Nephron progenitor cell (in vitro differentiated cells): ENCODE data around the gene TCOF1.

Source experiments
- DNase-seq: peaks from one replicate; pipeline ENCODE4 v3.0.0; 2021
- H3K27ac Mint-ChIP-seq: 2 replicates; pipeline ENCODE4 v1.8.0; 2021; ENCODE audit warnings: mild to moderate bottlenecking, moderate library complexity, mixed read lengths
- H3K27me3 Mint-ChIP-seq: 2 replicates; pipeline ENCODE4 v1.8.0; 2021; ENCODE audit warnings: mild to moderate bottlenecking, low read depth, mixed read lengths; ENCODE audit not compliant: poor library complexity
- H3K36me3 Mint-ChIP-seq: 2 replicates; pipeline ENCODE4 v1.8.0; 2021; ENCODE audit warnings: low read depth, mixed read lengths
- H3K4me1 Mint-ChIP-seq: 2 replicates; pipeline ENCODE4 v1.8.0; 2021; ENCODE audit warnings: mixed read lengths
- H3K4me3 Mint-ChIP-seq: 2 replicates; pipeline ENCODE4 v1.8.0; 2021; ENCODE audit warnings: mild to moderate bottlenecking, moderate library complexity, mixed read lengths
- H3K9me3 Mint-ChIP-seq: 2 replicates; pipeline ENCODE4 v1.8.0; 2021; ENCODE audit warnings: mild to moderate bottlenecking, moderate library complexity, mixed read lengths
- CTCF ChIP-seq: fragments of 200-600 bp; sonication (generic); IDR thresholded peaks from 2 replicates; pipeline ENCODE4 v1.5.0; 2021; ENCODE audit warnings: antibody characterized with exemption

TCOF1 gene

GRCh38 chr5:150347451-150347850, 10.0 kb upstream of the TCOF1 start:
- no peak overlapping the region for H3K4me3 Mint-ChIP-seq
- no peak for TF ChIP-seq CTCF
- DNase-seq, result no peak
- H3K4me1 Mint-ChIP-seq, result peaks cover 51% of the 10 kb centered on the region
- H3K36me3 Mint-ChIP-seq, result no peaks in the 10 kb centered on the region
- no peaks in the 10 kb centered on the region for H3K9me3 Mint-ChIP-seq
- peak overlapping the region; percentile 5 for H3K27ac Mint-ChIP-seq
- peaks cover 6% of the 10 kb centered on the region for H3K27me3 Mint-ChIP-seq

- no peaks in the 10 kb centered on the region for H3K36me3 Mint-ChIP-seq
- no peak for TF ChIP-seq CTCF
- H3K4me3 Mint-ChIP-seq, result no peak overlapping the region
Observed at GRCh38 chr5:150349681-150350275, 7.7 kb upstream of the TCOF1 start.

GRCh38 chr5:150350524-150351344, 6.8 kb upstream of the TCOF1 start:
- peaks cover 46% of the 10 kb centered on the region for H3K4me1 Mint-ChIP-seq
- no peaks in the 10 kb centered on the region for H3K9me3 Mint-ChIP-seq
- no peak overlapping the region for H3K4me3 Mint-ChIP-seq
- H3K27me3 Mint-ChIP-seq, result peaks cover 14% of the 10 kb centered on the region
- peak; percentile 80 for DNase-seq
- TF ChIP-seq CTCF, result peak; percentile 68
- H3K27ac Mint-ChIP-seq, result no peak overlapping the region
- no peaks in the 10 kb centered on the region for H3K36me3 Mint-ChIP-seq

More at GRCh38 chr5:150349681-150350275, 7.7 kb upstream of the TCOF1 start:
- Mint-ChIP-seq H3K9me3 (no peaks in the 10 kb centered on the region), H3K27ac (no peak overlapping the region), H3K4me1 (peaks cover 49% of the 10 kb centered on the region), H3K27me3 (peaks cover 9% of the 10 kb centered on the region)
- no peak for DNase-seq

- H3K4me1 Mint-ChIP-seq, result peaks cover 38% of the 10 kb centered on the region
- H3K4me3 Mint-ChIP-seq, result no peak overlapping the region
- TF ChIP-seq CTCF, result no peak
- no peaks in the 10 kb centered on the region for H3K9me3 Mint-ChIP-seq
- H3K36me3 Mint-ChIP-seq, result no peaks in the 10 kb centered on the region
- no peak for DNase-seq
- H3K27ac Mint-ChIP-seq, result no peak overlapping the region
- peaks cover 17% of the 10 kb centered on the region for H3K27me3 Mint-ChIP-seq
Observed at GRCh38 chr5:150352244-150353031, 5.1 kb upstream of the TCOF1 start.

GRCh38 chr5:150353032-150353675, 4.3 kb upstream of the TCOF1 start:
- peaks cover 17% of the 10 kb centered on the region for H3K27me3 Mint-ChIP-seq
- no peaks in the 10 kb centered on the region for H3K9me3 Mint-ChIP-seq
- peaks cover 33% of the 10 kb centered on the region for H3K4me1 Mint-ChIP-seq
- no peak for DNase-seq
- no peak overlapping the region for H3K27ac Mint-ChIP-seq
- no peaks in the 10 kb centered on the region for H3K36me3 Mint-ChIP-seq
- H3K4me3 Mint-ChIP-seq, result no peak overlapping the region
- no peak for TF ChIP-seq CTCF
